GM23248 (cell line): ENCODE results near the gene IRF8. TPM values are rescaled to one million over a fixed set of nuclear protein-coding genes. Genes with fewer than 3 reads are reported as not detected.

ENCODE experiments used
- DNase-seq: peaks from one replicate; pipeline ENCODE4 v3.0.0-alpha.2; 2015
- H2AFZ ChIP-seq: fragments of 200-600 bp; sonication (generic); 2 replicates; pipeline ENCODE4 v1.6.1; 2016; ENCODE audit warnings: antibody characterized with exemption
- H3F3A ChIP-seq: fragments of 200-600 bp; sonication (generic); 2 replicates; pipeline ENCODE4 v1.6.1; 2016; ENCODE audit warnings: mild to moderate bottlenecking, antibody characterized with exemption, mixed run types; ENCODE audit not compliant: insufficient read depth
- H3K27ac ChIP-seq: fragments of 200-600 bp; sonication (generic); 2 replicates; pipeline ENCODE4 v1.5.1; 2016; ENCODE audit warnings: mild to moderate bottlenecking
- H3K27me3 ChIP-seq: fragments of 200-600 bp; sonication (generic); replicated peaks from 2 replicates; pipeline ENCODE4 v1.6.1; 2016; ENCODE audit warnings: mild to moderate bottlenecking; ENCODE audit not compliant: insufficient read depth
- H3K36me3 ChIP-seq: fragments of 200-600 bp; sonication (generic); 2 replicates; pipeline ENCODE4 v1.6.1; 2016; ENCODE audit warnings: low read depth, mild to moderate bottlenecking
- H3K4me1 ChIP-seq: fragments of 200-600 bp; sonication (generic); 2 replicates; pipeline ENCODE4 v1.6.1; 2016; ENCODE audit warnings: mild to moderate bottlenecking; ENCODE audit not compliant: insufficient read depth
- H3K4me2 ChIP-seq: fragments of 200-600 bp; sonication (generic); one replicate; pipeline ENCODE4 v1.6.1; 2016; ENCODE audit warnings: mild to moderate bottlenecking; ENCODE audit not compliant: unreplicated experiment
- H3K4me3 ChIP-seq: fragments of 200-600 bp; sonication (generic); 2 replicates; pipeline ENCODE4 v1.5.1; 2016; ENCODE audit warnings: mild to moderate bottlenecking
- H3K79me2 ChIP-seq: fragments of 200-600 bp; sonication (generic); 2 replicates; pipeline ENCODE4 v1.6.1; 2016; ENCODE audit warnings: mild to moderate bottlenecking; ENCODE audit not compliant: insufficient read depth
- H3K9ac ChIP-seq: fragments of 200-600 bp; sonication (generic); 2 replicates; pipeline ENCODE4 v1.6.1; 2016; ENCODE audit warnings: mild to moderate bottlenecking
- H3K9me2 ChIP-seq: fragments of 200-600 bp; sonication (generic); 2 replicates; pipeline ENCODE4 v1.6.1; 2016; ENCODE audit warnings: mixed run types, mild to moderate bottlenecking, moderate library complexity; ENCODE audit not compliant: insufficient read depth
- H3K9me3 ChIP-seq: fragments of 200-600 bp; sonication (generic); one replicate; pipeline ENCODE4 v1.6.1; 2017; ENCODE audit warnings: low read depth
- H4K20me1 ChIP-seq: fragments of 200-600 bp; sonication (generic); 2 replicates; pipeline ENCODE4 v1.6.0; 2016; ENCODE audit not compliant: insufficient read depth
- EZH2 ChIP-seq: fragments of 200-600 bp; sonication (generic); IDR thresholded peaks from 2 replicates; pipeline ENCODE4 v1.6.1; 2018; ENCODE audit warnings: antibody characterized with exemption, mild to moderate bottlenecking; ENCODE audit not compliant: insufficient read depth, poor library complexity, severe bottlenecking
- EZH2phosphoT487 ChIP-seq: fragments of 200-600 bp; sonication (generic); IDR thresholded peaks from 2 replicates; pipeline ENCODE4 v1.6.1; 2018; ENCODE audit warnings: antibody characterized with exemption, moderate library complexity, mild to moderate bottlenecking, low read depth; ENCODE audit not compliant: insufficient read depth
- WGBS, 2 experiments: methylation state at CpG; one replicate each; pipeline ENCODE4 v1.1.6; 2015 to 2017; ENCODE audit warnings: low lambda C conversion rate in 2 of 2, low coverage in 1 of 2; ENCODE audit errors: missing lambda C conversion rate in 2 of 2; 5-methylcytosine and 5-hydroxymethylcytosine counted together
- in situ Hi-C: fragments of 300-500 bp; cut with MboI; formaldehyde crosslinking; loops from 2 replicates; pipeline ENCODE4 v1.15.0; 2020
- polyA plus RNA-seq: library from polyadenylated mRNA; unstranded; fragments of >200 nt; fragmentation: Nextera tagmentation; extraction: Ambion mirVana; gene quantifications from 2 replicates; pipeline ENCODE4 v1.2.1, GENCODE V29; 2016
- total RNA-seq: library from RNA; depleted of rRNA; stranded (reverse); fragments of >200 nt; shearing (Covaris generic); gene quantifications from 2 replicates; pipeline ENCODE4 v1.2.3, GENCODE V29; 2014

IRF8 gene
- total and polyA plus RNA-seq, 2 experiments from 2014 or later = 0.31 TPM; not detected in 1

DNA sequence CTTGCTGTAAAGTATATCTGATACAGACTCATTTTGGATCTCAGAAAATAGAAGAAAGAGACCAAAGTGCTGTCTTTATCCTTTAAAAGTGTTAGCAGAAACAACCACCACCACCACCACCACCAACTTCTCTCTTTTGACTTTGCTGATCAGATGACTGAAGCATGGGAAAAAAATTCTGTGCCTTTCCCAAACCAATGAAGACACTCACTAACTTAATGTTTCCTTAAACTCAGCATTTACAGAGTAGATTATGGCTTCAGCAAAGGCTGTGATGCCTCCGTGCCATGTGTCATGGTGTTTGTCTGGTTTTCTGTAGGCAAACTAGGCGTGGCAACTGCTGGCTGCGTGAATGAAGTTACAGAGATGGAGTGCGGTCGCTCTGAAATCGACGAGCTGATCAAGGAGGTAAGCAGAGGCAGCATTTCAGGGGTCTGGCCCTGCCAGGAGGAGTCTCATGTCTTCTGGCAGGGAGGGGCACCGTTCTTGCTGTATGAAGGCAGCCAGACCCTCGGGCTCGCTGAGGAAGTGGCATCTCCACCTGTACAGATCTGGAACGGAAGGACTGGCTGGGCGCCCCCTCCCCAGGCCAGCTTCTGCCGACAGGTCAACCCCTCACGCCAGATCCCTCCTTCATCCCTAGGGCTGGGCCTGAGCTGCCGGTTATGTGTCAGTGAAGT is 12.4 kb downstream of the IRF8 start:
- in situ Hi-C loops = no loop called here
- no peak overlapping the region for H3K9ac ChIP-seq
- no peaks in the 10 kb centered on the region for H3K4me1 ChIP-seq
- no peak for DNase-seq
- TF ChIP-seq EZH2phosphoT487 = no peak
- TF ChIP-seq EZH2 = no peak
- no peaks in the 10 kb centered on the region for H3K9me3 ChIP-seq
- no peaks in the 10 kb centered on the region for H3K36me3 ChIP-seq
- H3K27me3 ChIP-seq = peaks cover 44% of the 10 kb centered on the region
- H2AFZ ChIP-seq = no peak overlapping the region
- no peak overlapping the region for H3K4me2 ChIP-seq
- H3K27ac ChIP-seq = no peak overlapping the region
- H3K9me2 ChIP-seq = no peaks in the 10 kb centered on the region
- WGBS, 2 experiments = 60 to 69% methylated on average over 12 to 15 of the region's 15 CpGs
- H4K20me1 ChIP-seq = no peaks in the 10 kb centered on the region
- H3F3A ChIP-seq = no peaks in the 10 kb centered on the region
- no peak overlapping the region for H3K4me3 ChIP-seq
- no peaks in the 10 kb centered on the region for H3K79me2 ChIP-seq

DNA sequence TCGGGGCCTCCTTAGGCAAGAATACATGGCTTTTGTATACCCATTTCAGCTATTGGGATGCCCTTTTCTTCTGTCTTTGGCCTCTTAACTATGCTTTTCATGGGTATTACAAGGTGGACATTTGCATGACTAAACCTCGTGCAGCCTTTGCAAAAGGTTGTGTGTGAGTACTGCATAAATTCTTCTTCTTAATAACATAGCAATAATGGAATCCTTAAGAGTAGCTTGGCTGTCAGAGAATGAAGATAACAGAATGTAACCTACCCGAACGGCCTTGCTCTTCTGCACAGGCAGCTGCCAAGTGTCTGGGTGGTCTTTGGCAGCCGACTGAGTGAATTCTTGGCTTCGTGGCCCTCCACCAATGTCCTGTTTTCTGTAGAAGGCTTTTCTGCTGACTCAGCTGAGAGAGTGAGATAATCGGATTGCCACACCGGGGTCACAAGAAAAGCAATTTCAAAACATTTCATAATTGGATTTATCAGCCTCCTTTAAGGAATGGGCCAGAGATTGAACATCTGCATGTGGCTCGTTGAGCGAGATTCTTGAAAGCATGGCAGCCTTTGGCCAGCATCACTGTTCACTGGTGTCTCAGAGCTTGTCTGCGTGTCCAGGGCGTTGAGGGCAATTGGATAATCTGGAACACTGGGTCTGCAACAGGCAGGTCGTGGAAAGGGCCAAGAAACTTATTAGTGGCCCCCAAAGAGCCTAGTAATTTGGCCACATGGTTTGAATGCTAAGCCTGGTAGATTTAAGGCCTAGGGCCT is 13.4 kb downstream of the IRF8 start:
- in situ Hi-C loops = no loop called here
- 21 to 22% methylated on average over 13 of the region's 13 CpGs for WGBS, 2 experiments
- H3K27ac ChIP-seq = no peak overlapping the region

DNA sequence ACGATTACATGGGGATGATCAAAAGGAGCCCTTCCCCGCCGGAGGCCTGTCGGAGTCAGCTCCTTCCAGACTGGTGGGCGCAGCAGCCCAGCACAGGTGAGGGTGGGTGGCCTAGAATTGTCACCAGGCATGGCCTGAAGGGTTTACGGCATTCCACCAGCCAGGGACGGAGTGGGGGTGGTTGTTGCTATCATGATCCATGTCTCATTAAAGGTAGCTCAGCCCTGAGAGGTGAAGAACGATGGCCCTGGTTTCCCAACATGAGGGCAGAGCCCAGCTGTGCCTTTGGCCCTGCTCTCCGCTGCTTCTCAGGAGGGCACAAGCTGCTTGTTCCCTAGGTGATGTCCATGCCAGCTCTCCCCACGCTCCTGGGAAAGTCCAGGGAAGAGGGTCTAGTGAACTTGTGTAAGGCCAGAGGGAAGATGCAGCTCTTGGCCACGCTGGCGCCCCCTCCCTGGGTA is 14.2 kb downstream of the IRF8 start:
- Histone ChIP-seq H3K4me3 (no peak overlapping the region), H3K9ac (no peak overlapping the region), H3K36me3 (no peaks in the 10 kb centered on the region), H3K27me3 (peaks cover 42% of the 10 kb centered on the region), H3K4me2 (no peak overlapping the region), H3K9me3 (no peaks in the 10 kb centered on the region), H3K79me2 (no peaks in the 10 kb centered on the region), H3K9me2 (no peaks in the 10 kb centered on the region), H3F3A (no peaks in the 10 kb centered on the region), H3K27ac (no peak overlapping the region), H4K20me1 (no peaks in the 10 kb centered on the region), H2AFZ (no peak overlapping the region), H3K4me1 (no peaks in the 10 kb centered on the region)
- TF ChIP-seq EZH2 (no peak), EZH2phosphoT487 (no peak)
- 77 to 83% methylated on average over 12 of the region's 12 CpGs for WGBS, 2 experiments
- DNase-seq = no peak
- in situ Hi-C loops = no loop called here

More for the DNA sequence above, 13.4 kb downstream of the IRF8 start:
- Histone ChIP-seq H3K79me2 (no peaks in the 10 kb centered on the region), H3K9me2 (no peaks in the 10 kb centered on the region), H3K27me3 (peaks cover 44% of the 10 kb centered on the region), H3F3A (no peaks in the 10 kb centered on the region), H3K36me3 (no peaks in the 10 kb centered on the region), H3K9ac (no peak overlapping the region), H3K4me1 (no peaks in the 10 kb centered on the region), H4K20me1 (no peaks in the 10 kb centered on the region), H3K4me3 (no peak overlapping the region), H2AFZ (no peak overlapping the region), H3K9me3 (no peaks in the 10 kb centered on the region), H3K4me2 (no peak overlapping the region)
- TF ChIP-seq EZH2phosphoT487 (no peak), EZH2 (no peak)
- peak; percentile 38 for DNase-seq

DNA sequence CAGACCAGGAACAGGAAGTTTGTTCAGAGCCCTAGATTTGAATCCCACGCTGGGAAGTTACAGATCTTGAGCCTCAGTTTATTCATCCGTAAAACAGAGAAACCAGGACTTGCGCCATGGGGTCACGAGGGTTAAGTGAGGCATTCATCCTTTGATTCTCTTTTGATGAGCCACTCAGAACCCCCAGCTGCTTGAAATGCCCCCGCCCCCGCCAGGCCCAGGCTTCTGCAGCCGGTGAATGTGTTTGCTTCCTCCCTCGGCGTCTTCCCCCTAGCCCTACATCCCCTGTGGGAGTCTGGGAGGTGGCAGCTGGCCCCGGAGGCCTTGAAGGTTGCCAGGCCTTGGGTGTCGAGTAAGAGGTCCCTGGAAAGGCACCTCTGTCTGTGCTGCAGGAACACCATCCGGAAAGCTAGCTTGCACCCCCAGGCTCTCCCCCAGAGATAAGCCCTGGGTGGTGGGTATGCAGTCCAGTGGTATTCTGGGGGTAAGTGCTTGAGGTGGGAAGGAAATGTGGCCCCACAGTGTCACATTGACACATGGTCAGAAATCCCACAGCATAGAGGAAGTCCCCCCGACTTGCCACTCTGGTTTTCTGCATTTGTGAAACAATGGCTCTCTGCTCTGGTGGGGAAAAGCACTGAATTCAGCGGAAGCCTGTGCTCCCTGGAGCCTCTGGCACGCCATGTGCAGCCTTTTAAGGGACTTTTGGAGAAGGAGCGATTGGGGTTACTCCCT is 14.9 kb downstream of the IRF8 start:
- no peaks in the 10 kb centered on the region for H3K9me3 ChIP-seq
- no peaks in the 10 kb centered on the region for H3K36me3 ChIP-seq
- H3K4me2 ChIP-seq = no peak overlapping the region
- TF ChIP-seq EZH2 (no peak), EZH2phosphoT487 (no peak)
- H3K27ac ChIP-seq = no peak overlapping the region
- H3K79me2 ChIP-seq = no peaks in the 10 kb centered on the region
- peaks cover 35% of the 10 kb centered on the region for H3K27me3 ChIP-seq
- no peak overlapping the region for H3K4me3 ChIP-seq
- no peak overlapping the region for H3K9ac ChIP-seq
- H4K20me1 ChIP-seq = no peaks in the 10 kb centered on the region
- no peak overlapping the region for H2AFZ ChIP-seq
- no peaks in the 10 kb centered on the region for H3K9me2 ChIP-seq
- in situ Hi-C loops = no loop called here
- H3F3A ChIP-seq = no peaks in the 10 kb centered on the region
- WGBS, 2 experiments = 75% methylated on average over 15 of the region's 16 CpGs
- DNase-seq = no peak
- H3K4me1 ChIP-seq = no peaks in the 10 kb centered on the region
